Neural progenitor cell (in vitro differentiated cells): Measurements from ENCODE around the gene RBMS1. TPM values are rescaled to one million over a fixed set of nuclear protein-coding genes. Genes with fewer than 3 reads are reported as not detected.

Experiments
- DNase-seq: peaks from one replicate; pipeline ENCODE4 v3.0.0-alpha.2; 2016; ENCODE audit warnings: low spot score
- H2AFZ ChIP-seq: fragments of 200-600 bp; sonication (generic); replicated peaks from 2 replicates; pipeline ENCODE4 v1.6.1; 2016; ENCODE audit warnings: antibody characterized with exemption
- H3F3A ChIP-seq: fragments of 200-600 bp; sonication (generic); 2 replicates; pipeline ENCODE4 v1.6.1; 2016; ENCODE audit warnings: antibody characterized with exemption, low read depth
- H3K27ac ChIP-seq: fragments of 200-600 bp; sonication (generic); 2 replicates; pipeline ENCODE4 v1.5.1; 2016; ENCODE audit warnings: mild to moderate bottlenecking
- H3K27me3 ChIP-seq: fragments of 200-600 bp; sonication (generic); 2 replicates; pipeline ENCODE4 v1.6.1; 2016; ENCODE audit warnings: mild to moderate bottlenecking, moderate library complexity
- H3K36me3 ChIP-seq: fragments of 200-600 bp; sonication (generic); 2 replicates; pipeline ENCODE4 v1.5.1; 2016
- H3K4me1 ChIP-seq: fragments of 200-600 bp; sonication (generic); 2 replicates; pipeline ENCODE4 v1.6.1; 2016; ENCODE audit warnings: mixed run types
- H3K4me2 ChIP-seq: fragments of 200-600 bp; sonication (generic); 2 replicates; pipeline ENCODE4 v1.6.1; 2016
- H3K4me3 ChIP-seq: fragments of 200-600 bp; sonication (generic); 2 replicates; pipeline ENCODE4 v1.5.1; 2016
- H3K79me2 ChIP-seq: fragments of 200-600 bp; sonication (generic); 2 replicates; pipeline ENCODE4 v1.6.1; 2016; ENCODE audit warnings: low read depth
- H3K9ac ChIP-seq: fragments of 200-600 bp; sonication (generic); 2 replicates; pipeline ENCODE4 v1.6.1; 2016
- H3K9me3 ChIP-seq: fragments of 200-600 bp; sonication (generic); 2 replicates; pipeline ENCODE4 v1.5.1; 2016; ENCODE audit warnings: low read depth
- H4K20me1 ChIP-seq: fragments of 200-600 bp; sonication (generic); 2 replicates; pipeline ENCODE4 v1.6.1; 2016; ENCODE audit warnings: low read depth
- H3K27ac Mint-ChIP-seq: 3 replicates; pipeline ENCODE4 v1.8.0; 2021; ENCODE audit warnings: mixed read lengths
- H3K27me3 Mint-ChIP-seq: 2 replicates; pipeline ENCODE4 v1.8.0; 2022; ENCODE audit warnings: low read depth, mild to moderate bottlenecking, inconsistent platforms, moderate library complexity, mixed read lengths; ENCODE audit not compliant: insufficient read depth
- H3K36me3 Mint-ChIP-seq: 3 replicates; pipeline ENCODE4 v1.8.0; 2021; ENCODE audit warnings: mixed read lengths
- H3K4me1 Mint-ChIP-seq: 3 replicates; pipeline ENCODE4 v1.8.0; 2021; ENCODE audit warnings: mixed read lengths
- H3K4me3 Mint-ChIP-seq: 3 replicates; pipeline ENCODE4 v1.8.0; 2021; ENCODE audit warnings: mild to moderate bottlenecking, moderate library complexity, mixed read lengths
- H3K9me3 Mint-ChIP-seq: 3 replicates; pipeline ENCODE4 v1.8.0; 2020; ENCODE audit warnings: mixed read lengths
- CTCF ChIP-seq: fragments of 200-600 bp; sonication (generic); IDR thresholded peaks from 2 replicates; pipeline ENCODE4 v1.5.1; 2017; ENCODE audit warnings: antibody characterized with exemption, mild to moderate bottlenecking
- EZH2 ChIP-seq: fragments of 200-600 bp; sonication (generic); IDR thresholded peaks from 2 replicates; pipeline ENCODE4 v1.6.1; 2017; ENCODE audit warnings: antibody characterized with exemption, mild to moderate bottlenecking, moderate library complexity
- EZH2phosphoT487 ChIP-seq: fragments of 200-600 bp; sonication (generic); IDR thresholded peaks from 2 replicates; pipeline ENCODE4 v1.6.1; 2017; ENCODE audit warnings: antibody characterized with exemption
- total RNA-seq: library from RNA; depleted of rRNA; stranded (reverse); fragments of >200 nt; gene quantifications from 2 replicates; pipeline ENCODE4 v1.2.3, GENCODE V29; 2015; ENCODE audit warnings: low replicate concordance

RBMS1 gene
- total RNA-seq, 1 donor from 2014 or later, result 101 TPM

GRCh38 chr2:160478660-160479059, 14.9 kb downstream of the RBMS1 start:
- Histone ChIP-seq H3F3A (peaks cover 3% of the 10 kb centered on the region), H4K20me1 (peaks cover 14% of the 10 kb centered on the region), H3K27me3 (no peaks in the 10 kb centered on the region), H3K36me3 (no peaks in the 10 kb centered on the region), H2AFZ (no peak overlapping the region), H3K27ac (no peak overlapping the region), H3K9me3 (no peaks in the 10 kb centered on the region), H3K4me2 (peak overlapping the region; percentile 42), H3K4me1 (peaks cover 35% of the 10 kb centered on the region), H3K79me2 (peaks cover 71% of the 10 kb centered on the region), H3K4me3 (no peak overlapping the region), H3K9ac (no peak overlapping the region)
- Mint-ChIP-seq H3K9me3 (no peaks in the 10 kb centered on the region), H3K27ac (no peak overlapping the region), H3K36me3 (peaks cover 3% of the 10 kb centered on the region), H3K4me1 (peaks cover 19% of the 10 kb centered on the region), H3K27me3 (no peaks in the 10 kb centered on the region), H3K4me3 (no peak overlapping the region)
- no peak for DNase-seq
- TF ChIP-seq CTCF (no peak), EZH2phosphoT487 (no peak), EZH2 (no peak)

- DNase-seq, result no peak
- no peak overlapping the region for H3K4me3 Mint-ChIP-seq
- H3K27me3 Mint-ChIP-seq, result no peaks in the 10 kb centered on the region
- Histone ChIP-seq H3K9ac (no peak overlapping the region), H3K4me3 (no peak overlapping the region), H2AFZ (no peak overlapping the region), H3K27ac (no peak overlapping the region), H3K27me3 (no peaks in the 10 kb centered on the region), H3F3A (peaks cover 3% of the 10 kb centered on the region), H3K4me2 (no peak overlapping the region), H3K4me1 (peaks cover 38% of the 10 kb centered on the region), H4K20me1 (peaks cover 14% of the 10 kb centered on the region), H3K36me3 (no peaks in the 10 kb centered on the region), H3K9me3 (no peaks in the 10 kb centered on the region), H3K79me2 (peaks cover 61% of the 10 kb centered on the region)
- TF ChIP-seq EZH2, result no peak
- no peak for TF ChIP-seq CTCF
- no peak for TF ChIP-seq EZH2phosphoT487
- H3K36me3 Mint-ChIP-seq, result peaks cover 3% of the 10 kb centered on the region
- no peak overlapping the region for H3K27ac Mint-ChIP-seq
- H3K4me1 Mint-ChIP-seq, result peaks cover 22% of the 10 kb centered on the region
- H3K9me3 Mint-ChIP-seq, result no peaks in the 10 kb centered on the region
Observed at GRCh38 chr2:160477032-160477431, 16.6 kb downstream of the RBMS1 start.

GRCh38 chr2:160474891-160475787, 18.5 kb downstream of the RBMS1 start:
- H4K20me1 ChIP-seq, result peaks cover 12% of the 10 kb centered on the region

More at GRCh38 chr2:160474891-160475787, 18.5 kb downstream of the RBMS1 start:
- no peaks in the 10 kb centered on the region for H3K27me3 ChIP-seq
- no peak for DNase-seq
- Mint-ChIP-seq H3K4me3 (no peak overlapping the region), H3K27ac (no peak overlapping the region), H3K27me3 (no peaks in the 10 kb centered on the region), H3K36me3 (peaks cover 3% of the 10 kb centered on the region), H3K9me3 (no peaks in the 10 kb centered on the region), H3K4me1 (peaks cover 22% of the 10 kb centered on the region)
- peaks cover 55% of the 10 kb centered on the region for H3K79me2 ChIP-seq
- no peaks in the 10 kb centered on the region for H3K9me3 ChIP-seq
- H3K4me2 ChIP-seq, result no peak overlapping the region
- TF ChIP-seq CTCF, result no peak
- no peak overlapping the region for H3K27ac ChIP-seq
- no peak overlapping the region for H3K9ac ChIP-seq
- peaks cover 38% of the 10 kb centered on the region for H3K4me1 ChIP-seq
- H3F3A ChIP-seq, result peaks cover 3% of the 10 kb centered on the region
- H2AFZ ChIP-seq, result no peak overlapping the region
- no peak overlapping the region for H3K4me3 ChIP-seq
- H3K36me3 ChIP-seq, result no peaks in the 10 kb centered on the region
